Astrocyte of the spinal cord (primary cell): ENCODE measurements around the gene TMEM222.

ENCODE experiments used
- DNase-seq: peaks from one replicate; pipeline ENCODE4 v3.0.0; 2011; ENCODE audit warnings: low read depth, low spot score
- H3K4me3 ChIP-seq: 2 replicates; pipeline ENCODE4 v1.5.1; 2011; ENCODE audit warnings: low read depth, mild to moderate bottlenecking, low read length, moderate library complexity
- in situ Hi-C: cut with HindIII; loops from 2 replicates; pipeline ENCODE4 v1.10.0; 2017; ENCODE audit warnings: low sequenced_read_pairs
- TF ChIP-seq, protein P1 (sequence below): IDR thresholded peaks from 2 replicates; pipeline ENCODE4 v1.5.1; 2012; ENCODE audit warnings: low read depth, mild to moderate bottlenecking, low read length, inconsistent platforms

Gene TMEM222

GRCh38 chr1:27366411-27367159 lies 44.6 kb downstream of the TMEM222 start, which contains the start of gene MAP3K6:
MAP3K6 (minus strand) TSS chr1:27366961; CDS start chr1:27366597, 364 bp downstream.
- in situ Hi-C loops = no loop called here
- TF ChIP-seq, protein P1, sequence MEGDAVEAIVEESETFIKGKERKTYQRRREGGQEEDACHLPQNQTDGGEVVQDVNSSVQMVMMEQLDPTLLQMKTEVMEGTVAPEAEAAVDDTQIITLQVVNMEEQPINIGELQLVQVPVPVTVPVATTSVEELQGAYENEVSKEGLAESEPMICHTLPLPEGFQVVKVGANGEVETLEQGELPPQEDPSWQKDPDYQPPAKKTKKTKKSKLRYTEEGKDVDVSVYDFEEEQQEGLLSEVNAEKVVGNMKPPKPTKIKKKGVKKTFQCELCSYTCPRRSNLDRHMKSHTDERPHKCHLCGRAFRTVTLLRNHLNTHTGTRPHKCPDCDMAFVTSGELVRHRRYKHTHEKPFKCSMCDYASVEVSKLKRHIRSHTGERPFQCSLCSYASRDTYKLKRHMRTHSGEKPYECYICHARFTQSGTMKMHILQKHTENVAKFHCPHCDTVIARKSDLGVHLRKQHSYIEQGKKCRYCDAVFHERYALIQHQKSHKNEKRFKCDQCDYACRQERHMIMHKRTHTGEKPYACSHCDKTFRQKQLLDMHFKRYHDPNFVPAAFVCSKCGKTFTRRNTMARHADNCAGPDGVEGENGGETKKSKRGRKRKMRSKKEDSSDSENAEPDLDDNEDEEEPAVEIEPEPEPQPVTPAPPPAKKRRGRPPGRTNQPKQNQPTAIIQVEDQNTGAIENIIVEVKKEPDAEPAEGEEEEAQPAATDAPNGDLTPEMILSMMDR = peak; percentile 31
- peak within 1 kb of the TSS; percentile 66 for H3K4me3 ChIP-seq
- DNase-seq = peak; percentile 73

DNA sequence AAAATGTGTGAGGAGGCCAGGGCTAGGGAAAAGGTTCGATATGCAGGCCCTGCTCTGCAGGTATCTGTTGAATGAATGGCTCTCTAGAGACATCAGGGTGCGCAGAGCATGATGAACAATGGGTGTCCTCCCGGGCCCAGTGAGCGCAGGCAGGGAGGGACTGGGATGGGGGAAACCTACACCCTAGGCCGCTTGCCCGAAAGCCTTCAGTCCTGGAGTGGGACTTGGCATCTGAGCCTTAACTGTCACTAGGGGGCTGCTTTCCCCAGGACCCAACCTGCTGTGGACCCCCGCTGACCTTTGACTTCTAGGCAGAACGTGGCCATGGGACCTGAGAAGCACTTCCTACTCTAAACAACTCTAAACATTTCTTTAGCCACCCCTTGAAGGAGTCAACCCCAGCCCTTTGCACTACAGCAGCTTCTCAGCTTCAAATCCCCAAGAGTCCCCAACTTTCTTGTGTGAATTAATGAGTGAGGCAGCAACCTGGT lies 45.2 kb downstream of the TMEM222 start:
- in situ Hi-C loops = no loop called here
- TF ChIP-seq, protein P1 = no peak
- DNase-seq = no peak
- peak overlapping the region; percentile 66 for H3K4me3 ChIP-seq

DNA sequence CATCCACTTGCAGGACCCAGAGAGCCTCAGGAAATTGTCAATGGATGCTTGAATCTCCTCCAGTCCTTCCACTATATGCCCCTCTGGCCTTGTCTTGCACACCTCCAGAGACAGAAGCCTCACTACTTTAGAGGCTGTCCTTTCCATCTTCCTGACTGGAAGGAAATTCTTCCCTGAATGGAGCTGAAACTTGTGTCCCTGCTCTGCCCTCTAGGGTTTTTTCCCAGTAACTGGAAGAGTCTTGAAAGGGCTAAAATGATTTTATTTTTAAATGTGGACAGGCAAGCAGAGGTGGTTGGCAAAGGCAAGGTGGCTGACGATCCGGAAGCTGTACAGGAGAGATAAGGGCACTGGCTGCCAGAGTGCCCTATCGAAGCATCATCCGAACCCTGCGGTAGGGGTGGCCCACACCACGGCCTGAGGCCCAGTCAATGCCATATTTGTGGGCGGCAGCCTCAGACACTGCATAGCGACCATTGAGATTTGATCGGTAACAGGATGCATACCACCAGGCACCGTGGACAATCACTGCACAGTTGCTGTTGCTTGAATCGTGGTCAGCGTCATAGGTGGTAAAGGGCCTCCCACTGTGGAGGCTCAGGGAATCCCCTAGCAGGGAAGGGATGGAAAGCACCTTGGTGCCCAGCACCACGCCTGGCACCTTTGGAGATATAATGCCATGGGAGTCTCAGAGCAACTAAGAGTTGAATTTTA lies 47.1 kb downstream of the TMEM222 start:
- TF ChIP-seq, protein P1 = peak; percentile 30

DNA sequence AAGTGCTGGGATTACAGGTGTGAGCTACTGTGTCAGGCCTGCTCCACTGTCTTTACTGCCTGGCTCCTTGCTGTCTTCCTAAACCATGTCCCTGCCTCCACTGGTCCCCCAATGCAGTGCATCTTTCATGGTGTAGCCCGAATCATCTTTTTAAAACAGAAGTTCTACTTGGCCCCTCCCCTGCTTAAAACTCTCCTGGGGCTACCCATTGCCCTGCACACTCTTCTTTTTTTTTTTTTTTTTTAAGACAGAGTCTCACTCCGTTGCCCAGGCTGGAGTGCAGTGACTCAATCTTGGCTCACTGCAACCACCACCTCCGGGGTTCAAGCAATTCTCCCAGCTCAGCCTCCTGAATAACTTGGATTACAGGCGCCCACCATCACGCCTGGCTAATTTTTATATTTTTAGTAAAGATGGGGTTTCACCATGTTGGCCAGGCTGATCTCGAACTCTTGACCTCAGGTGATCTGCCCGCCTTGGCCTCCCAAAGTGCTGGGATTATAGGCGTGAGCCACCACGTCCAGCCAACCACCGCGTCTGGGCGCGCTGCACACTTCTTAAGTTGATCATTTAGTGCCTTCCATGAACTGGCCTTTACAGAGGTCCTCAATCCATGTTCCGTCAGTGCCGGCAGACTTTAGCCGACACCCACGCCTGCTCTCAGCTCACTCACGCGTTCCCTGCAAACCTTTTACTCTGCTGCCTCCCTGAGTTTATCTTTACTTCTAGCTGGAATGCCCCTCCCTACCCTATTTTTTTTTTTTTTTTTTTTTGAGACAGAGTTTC lies 50.3 kb downstream of the TMEM222 start:
- TF ChIP-seq, protein P1 = no peak
- no peak overlapping the region for H3K4me3 ChIP-seq

More for the DNA sequence above, 47.1 kb downstream of the TMEM222 start:
- H3K4me3 ChIP-seq = no peak overlapping the region
- peak; percentile 31 for DNase-seq
- in situ Hi-C loops = no loop called here

DNA sequence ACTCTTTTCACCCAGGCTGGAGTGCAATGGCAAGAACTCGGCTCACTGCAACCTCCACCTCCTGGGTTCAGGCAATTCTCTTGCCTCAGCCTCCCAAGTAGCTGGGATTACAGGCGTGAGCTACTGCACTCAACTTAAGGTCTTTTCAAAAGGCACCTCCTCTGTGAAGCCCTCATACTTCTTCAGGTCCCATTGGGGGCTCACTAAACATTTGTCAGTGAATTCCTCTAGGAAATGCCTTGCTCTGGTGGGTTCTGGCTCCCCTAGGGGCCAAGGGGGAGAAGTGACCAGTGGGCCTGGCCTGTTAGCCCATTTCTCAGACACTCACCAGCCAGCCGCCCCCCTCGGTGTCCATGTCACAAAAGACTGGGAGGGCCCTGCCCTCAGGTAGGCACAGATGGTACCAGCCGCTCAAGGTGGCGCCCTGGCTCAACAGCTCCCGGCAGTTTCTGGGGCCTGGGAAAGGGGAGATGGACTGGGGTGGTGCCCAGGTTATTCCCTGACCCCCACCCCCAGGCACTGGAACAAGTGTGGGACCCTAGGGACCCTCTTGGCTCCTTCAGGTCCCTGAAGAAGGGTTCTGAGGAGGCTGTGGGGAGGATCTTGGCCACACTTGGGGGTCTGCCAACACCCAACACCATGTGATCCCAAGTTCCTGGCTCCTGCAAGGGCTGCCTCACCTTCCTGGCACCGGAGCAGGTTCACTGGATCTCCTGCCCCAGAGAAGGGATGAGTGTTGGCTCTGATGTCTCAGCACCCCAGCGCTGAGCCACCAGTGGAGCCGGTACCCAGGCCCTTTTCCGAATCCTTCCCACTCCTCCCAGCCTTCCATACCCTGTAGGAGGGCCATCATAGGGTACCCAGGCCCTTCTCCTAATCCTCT lies 51.1 kb downstream of the TMEM222 start:
- no peak for DNase-seq

More for the DNA sequence above, 50.3 kb downstream of the TMEM222 start:
- no peak for DNase-seq
- in situ Hi-C loops = no loop called here

More for the DNA sequence above, 51.1 kb downstream of the TMEM222 start:
- in situ Hi-C loops = no loop called here
- TF ChIP-seq, protein P1 = peak; percentile 42
- no peak overlapping the region for H3K4me3 ChIP-seq
